Ascending aorta (tissue), 2 donors: ENCODE results near the gene LEF1. TPM values are rescaled to one million over a fixed set of nuclear protein-coding genes. Genes with fewer than 3 reads are reported as not detected.

ENCODE experiments used
- DNase-seq, 2 donors: peaks; one replicate each; pipeline ENCODE4 v3.0.0-alpha.2; 2019; ENCODE audit warnings: low spot score in 2 of 2
- H3K27ac ChIP-seq, 2 donors: fragments of 200-600 bp; sonication (generic); one replicate each; pipeline ENCODE4 v1.5.1; 2016 to 2017; ENCODE audit warnings: mild to moderate bottlenecking in 1 of 2
- H3K27me3 ChIP-seq: fragments of 200-600 bp; sonication (generic); one replicate; pipeline ENCODE4 v1.5.1; 2017
- H3K36me3 ChIP-seq, 2 donors: fragments of 200-600 bp; sonication (generic); one replicate each; pipeline ENCODE4 v1.5.1; 2016
- H3K4me1 ChIP-seq, 2 donors: fragments of 200-600 bp; sonication (generic); one replicate each; pipeline ENCODE4 v1.5.1; 2016 to 2017; ENCODE audit warnings: mild to moderate bottlenecking in 1 of 2
- H3K4me3 ChIP-seq, 2 donors: fragments of 200-600 bp; sonication (generic); one replicate each; pipeline ENCODE4 v1.5.1; 2016 to 2017; ENCODE audit warnings: mild to moderate bottlenecking in 1 of 2
- H3K9me3 ChIP-seq, 2 donors: fragments of 200-600 bp; sonication (generic); one replicate each; pipeline ENCODE4 v1.5.1; 2016
- intact Hi-C: fragments of 100-400 bp; cut with DNase I; formaldehyde crosslinking; loops from one replicate; pipeline ENCODE4 v1.15.1; 2023
- total RNA-seq: library from RNA; depleted of rRNA; stranded (reverse); fragments of >200 nt; gene quantifications from one replicate; pipeline ENCODE4 v1.1.0, GENCODE V29; 2016
- TF ChIP-seq, protein P1 (sequence below), 3 experiments: fragments of 200-600 bp in 2 of 3; fragments of 450-650 bp in 1 of 3; sonication (generic) in 2 of 3; IDR thresholded peaks; one replicate each; pipeline ENCODE4 v1.5.1; 2016 to 2019; ENCODE audit warnings: antibody characterized with exemption in 3 of 3, mild to moderate bottlenecking in 1 of 3, moderate library complexity in 1 of 3

The LEF1 gene
- total RNA-seq, 1 donor from 2014 or later, result not detected

DNA sequence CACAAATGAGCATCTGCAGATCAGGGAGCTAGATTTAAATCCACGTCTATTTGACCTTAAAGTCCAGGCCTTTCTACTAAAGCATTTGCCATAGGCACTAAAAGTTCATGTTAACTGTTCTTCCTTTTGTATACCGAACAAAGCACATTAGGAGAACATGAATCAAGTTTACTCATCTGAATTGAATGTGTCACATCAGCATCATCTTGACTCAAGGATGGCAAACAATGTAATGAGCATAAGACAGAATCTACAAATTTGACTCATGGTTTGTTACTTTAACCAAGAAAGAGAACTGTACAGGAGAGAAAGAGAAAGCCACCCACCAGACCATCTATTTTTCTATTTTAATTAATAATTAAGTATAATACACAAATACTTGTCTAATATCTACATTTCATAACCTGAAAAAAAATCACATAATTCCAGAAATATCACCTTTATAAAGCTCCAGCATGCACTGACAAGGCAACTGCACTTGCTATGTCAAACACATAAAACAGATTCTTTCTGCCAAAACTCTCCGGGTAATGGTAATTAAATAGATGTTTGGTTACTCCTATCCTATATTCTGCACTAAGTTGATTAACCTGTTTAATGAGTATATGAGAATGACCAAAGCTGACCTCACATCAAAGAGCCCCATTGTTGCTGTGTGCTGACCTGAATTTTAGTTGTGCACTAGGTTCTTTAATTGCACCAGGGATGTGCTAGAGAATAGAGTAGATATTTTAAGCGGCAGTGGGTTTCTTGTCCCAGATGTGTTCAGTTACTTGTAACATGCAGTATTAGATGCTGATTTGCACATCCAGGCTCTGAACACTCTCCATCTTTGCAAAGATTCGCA is 42.5 kb upstream of the LEF1 start:
- DNase-seq, result no peak

DNA sequence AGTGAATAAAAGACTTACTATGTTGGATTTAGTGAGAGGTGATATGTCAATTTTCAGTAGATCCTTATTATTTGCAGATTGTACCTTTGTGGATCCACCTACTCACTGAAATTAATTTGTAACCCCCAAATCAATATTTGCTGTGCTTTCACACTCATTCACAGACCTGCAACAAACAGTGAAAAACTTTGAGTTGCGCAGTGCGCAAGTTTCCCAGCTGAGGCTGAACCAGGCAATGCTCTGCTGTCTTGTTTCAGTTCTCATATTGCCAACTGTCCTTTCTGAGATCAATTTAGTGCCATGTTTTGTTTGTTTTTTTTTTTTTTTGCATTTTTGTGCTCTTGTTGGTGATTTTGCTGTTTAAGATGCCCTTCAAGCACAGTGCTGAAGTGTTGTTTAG is 40.8 kb upstream of the LEF1 start:
- no peak overlapping the region for H3K27ac ChIP-seq
- no peaks in the 10 kb centered on the region for H3K36me3 ChIP-seq
- DNase-seq, result no peak
- H3K27me3 ChIP-seq, result no peaks in the 10 kb centered on the region
- intact Hi-C loops, result no loop called here
- no peaks in the 10 kb centered on the region for H3K9me3 ChIP-seq
- TF ChIP-seq, protein P1, sequence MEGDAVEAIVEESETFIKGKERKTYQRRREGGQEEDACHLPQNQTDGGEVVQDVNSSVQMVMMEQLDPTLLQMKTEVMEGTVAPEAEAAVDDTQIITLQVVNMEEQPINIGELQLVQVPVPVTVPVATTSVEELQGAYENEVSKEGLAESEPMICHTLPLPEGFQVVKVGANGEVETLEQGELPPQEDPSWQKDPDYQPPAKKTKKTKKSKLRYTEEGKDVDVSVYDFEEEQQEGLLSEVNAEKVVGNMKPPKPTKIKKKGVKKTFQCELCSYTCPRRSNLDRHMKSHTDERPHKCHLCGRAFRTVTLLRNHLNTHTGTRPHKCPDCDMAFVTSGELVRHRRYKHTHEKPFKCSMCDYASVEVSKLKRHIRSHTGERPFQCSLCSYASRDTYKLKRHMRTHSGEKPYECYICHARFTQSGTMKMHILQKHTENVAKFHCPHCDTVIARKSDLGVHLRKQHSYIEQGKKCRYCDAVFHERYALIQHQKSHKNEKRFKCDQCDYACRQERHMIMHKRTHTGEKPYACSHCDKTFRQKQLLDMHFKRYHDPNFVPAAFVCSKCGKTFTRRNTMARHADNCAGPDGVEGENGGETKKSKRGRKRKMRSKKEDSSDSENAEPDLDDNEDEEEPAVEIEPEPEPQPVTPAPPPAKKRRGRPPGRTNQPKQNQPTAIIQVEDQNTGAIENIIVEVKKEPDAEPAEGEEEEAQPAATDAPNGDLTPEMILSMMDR (IDR thresholded peaks at IDR 0.05), result no peak
- no peak overlapping the region for H3K4me3 ChIP-seq
- H3K4me1 ChIP-seq, result no peaks in the 10 kb centered on the region

More for the DNA sequence above, 42.5 kb upstream of the LEF1 start:
- Histone ChIP-seq H3K36me3 (no peaks in the 10 kb centered on the region), H3K9me3 (no peaks in the 10 kb centered on the region), H3K27me3 (no peaks in the 10 kb centered on the region), H3K4me3 (no peak overlapping the region), H3K27ac (no peak overlapping the region), H3K4me1 (no peaks in the 10 kb centered on the region)
- intact Hi-C loops, result no loop called here
- TF ChIP-seq, protein P1 (IDR thresholded peaks at IDR 0.05), result no peak

DNA sequence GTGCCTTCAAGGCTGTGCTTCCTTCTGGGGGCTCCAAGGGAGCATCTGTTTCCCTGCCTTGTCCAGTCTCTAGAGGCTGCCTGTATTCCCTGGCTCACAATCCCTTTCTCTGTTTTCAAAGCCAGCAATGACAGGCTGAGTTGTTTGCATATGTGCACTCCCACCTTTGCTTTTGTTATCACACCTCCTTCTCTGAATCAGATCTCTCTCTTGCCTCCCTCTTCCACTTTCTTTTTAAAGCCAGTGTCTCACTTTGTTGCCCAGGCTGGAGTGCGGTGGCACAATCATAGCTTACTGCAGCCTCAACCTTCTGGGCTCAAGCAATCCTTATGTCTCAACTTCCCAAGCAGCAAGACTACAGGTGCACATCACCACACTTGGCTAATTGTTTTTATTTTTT is 37.1 kb upstream of the LEF1 start:
- intact Hi-C loops, result no loop called here
- Histone ChIP-seq H3K4me1 (no peaks in the 10 kb centered on the region), H3K36me3 (no peaks in the 10 kb centered on the region), H3K9me3 (no peaks in the 10 kb centered on the region), H3K27ac (no peak overlapping the region), H3K27me3 (no peaks in the 10 kb centered on the region), H3K4me3 (no peak overlapping the region)
- TF ChIP-seq, protein P1 (IDR thresholded peaks at IDR 0.05), result no peak
- DNase-seq, result no peak

DNA sequence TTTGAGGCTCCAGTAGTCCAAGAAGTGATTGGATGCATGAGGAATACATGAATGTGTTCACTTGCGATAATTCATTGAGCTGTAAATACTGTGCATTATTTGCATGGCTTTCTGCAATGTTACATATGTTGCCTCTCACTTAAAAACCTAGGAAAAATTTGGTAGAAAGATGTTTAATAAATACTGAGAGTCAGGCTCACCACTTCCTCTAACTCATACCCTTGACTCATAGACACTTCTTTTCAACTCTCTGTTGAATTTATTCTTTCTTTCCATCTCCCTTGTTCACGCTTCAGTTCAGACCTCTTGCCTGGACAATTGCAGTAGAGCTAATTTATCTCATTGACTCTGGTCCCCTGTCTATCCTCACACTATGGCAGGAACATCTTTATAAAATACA is 35.8 kb upstream of the LEF1 start:
- Histone ChIP-seq H3K4me3 (no peak overlapping the region), H3K27me3 (no peaks in the 10 kb centered on the region), H3K9me3 (no peaks in the 10 kb centered on the region), H3K27ac (no peak overlapping the region), H3K36me3 (no peaks in the 10 kb centered on the region), H3K4me1 (no peaks in the 10 kb centered on the region)
- TF ChIP-seq, protein P1 (IDR thresholded peaks at IDR 0.05), result no peak
- intact Hi-C loops, result no loop called here
- no peak for DNase-seq

DNA sequence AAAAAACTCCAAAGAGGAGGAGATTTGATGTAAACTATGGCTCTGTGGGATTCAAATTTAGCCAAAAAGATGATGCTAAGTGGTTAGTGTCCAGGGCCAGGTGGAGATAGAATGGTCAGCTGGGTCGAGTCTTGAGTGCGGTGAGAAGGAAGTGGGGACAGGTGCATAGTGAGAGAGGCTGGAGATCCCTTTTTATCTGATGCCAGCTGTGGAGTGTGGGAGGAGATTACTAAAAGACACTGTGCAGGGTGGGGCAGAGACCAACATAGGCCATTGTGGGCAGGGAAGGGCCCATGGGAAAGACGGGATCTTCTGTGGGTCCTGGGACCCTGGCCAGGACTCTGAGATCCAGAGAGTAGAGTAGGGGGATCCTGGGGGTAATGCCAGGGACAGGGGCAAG is 34.6 kb upstream of the LEF1 start:
- no peak overlapping the region for H3K27ac ChIP-seq

More for the DNA sequence above, 34.6 kb upstream of the LEF1 start:
- Histone ChIP-seq H3K27me3 (no peaks in the 10 kb centered on the region), H3K4me1 (no peaks in the 10 kb centered on the region), H3K4me3 (no peak overlapping the region), H3K9me3 (no peaks in the 10 kb centered on the region), H3K36me3 (no peaks in the 10 kb centered on the region)
- DNase-seq, result no peak
- TF ChIP-seq, protein P1 (IDR thresholded peaks at IDR 0.05), result no peak
- intact Hi-C loops, result no loop called here
